Stimulated activated CD4-positive, alpha-beta T cell treated with anti-CD3 and anti-CD28 coated beads, Interleukin-15, amount 100 ng/mL, for 24 hours (primary cell): ENCODE data around the gene SPOP.

Experiments
- DNase-seq: peaks from one replicate; pipeline ENCODE4 v3.0.0-alpha.2; 2020

SPOP gene

GRCh38 chr17:49612726-49613125, 65.2 kb downstream of the SPOP start:
- DNase-seq, result no peak

DNA sequence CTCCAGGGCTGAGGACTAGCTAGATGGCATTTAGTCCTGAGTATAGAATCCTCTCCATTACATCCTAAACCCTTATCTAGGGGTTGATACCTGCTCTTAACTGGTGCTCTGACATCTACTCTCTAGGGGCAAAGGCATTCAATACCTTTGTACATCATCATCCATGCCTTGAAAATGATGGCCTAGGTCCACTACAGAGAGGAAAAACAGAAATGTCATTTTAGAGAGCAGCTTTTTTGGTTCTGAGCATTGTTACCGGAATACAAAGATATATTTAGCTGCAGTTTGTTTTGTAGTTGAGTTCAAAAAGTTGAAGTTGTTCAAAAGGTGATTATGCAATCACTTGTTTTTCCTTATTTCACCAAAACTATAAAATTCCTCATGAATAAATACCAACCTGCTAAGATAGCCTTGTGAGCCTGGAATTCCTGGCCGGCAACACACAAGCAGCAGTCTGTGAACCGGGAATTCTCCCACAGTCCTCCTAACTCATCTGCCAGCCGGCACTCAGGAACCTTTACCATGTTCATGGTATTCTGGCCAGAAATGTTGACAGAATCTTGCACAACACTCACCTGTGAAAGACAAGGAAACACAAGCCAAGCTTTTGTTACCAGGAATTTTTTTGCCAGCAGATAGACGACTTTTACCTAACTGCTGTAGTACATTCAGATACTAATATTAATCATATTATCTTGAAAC, 66.9 kb downstream of the SPOP start:
- no peak for DNase-seq

- no peak for DNase-seq
Observed at GRCh38 chr17:49604314-49604869, 73.5 kb downstream of the SPOP start.

- no peak for DNase-seq
Observed at GRCh38 chr17:49603720-49604119, 74.2 kb downstream of the SPOP start.

- DNase-seq, result no peak
Observed at GRCh38 chr17:49603238-49603637, 74.7 kb downstream of the SPOP start.

- DNase-seq, result no peak
Observed at GRCh38 chr17:49602783-49603182, 75.1 kb downstream of the SPOP start.

GRCh38 chr17:49600949-49601348, 76.9 kb downstream of the SPOP start:
- no peak for DNase-seq

- no peak for DNase-seq
Observed at GRCh38 chr17:49598918-49599317, 79.0 kb downstream of the SPOP start.

- no peak for DNase-seq
Observed at GRCh38 chr17:49597928-49598655, 79.8 kb downstream of the SPOP start.

GRCh38 chr17:49597436-49597835, 80.5 kb downstream of the SPOP start:
- DNase-seq, result no peak

DNA sequence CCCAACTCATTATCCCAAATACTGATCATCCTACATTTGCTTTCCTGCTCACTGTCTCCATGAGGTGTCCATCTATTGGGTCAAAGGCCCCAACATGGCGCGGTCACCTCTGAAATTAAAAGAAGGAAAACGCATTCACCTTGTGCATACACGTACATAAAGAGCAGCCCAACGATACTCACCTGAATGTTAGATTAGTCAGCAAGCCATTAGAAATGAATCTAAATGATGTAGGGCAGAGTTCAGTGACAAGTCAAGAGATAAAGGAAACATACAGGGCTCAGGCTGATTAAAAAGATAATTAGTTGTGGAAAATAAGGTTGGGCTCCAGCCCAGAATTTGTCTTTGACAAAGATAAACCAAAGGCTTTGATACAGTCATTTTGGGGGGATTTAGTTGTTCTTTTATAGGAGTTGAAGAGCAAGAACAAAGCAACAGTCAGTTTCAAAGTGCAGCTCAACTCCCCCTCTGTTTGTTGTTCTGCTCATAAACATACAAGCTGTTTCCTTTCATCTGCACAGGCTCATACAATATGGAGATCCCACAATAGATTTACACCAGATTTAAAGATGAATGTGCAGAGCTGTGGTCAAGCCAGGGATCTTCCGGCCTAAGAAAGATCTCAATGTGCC, 81.2 kb downstream of the SPOP start:
- DNase-seq, result no peak

DNA sequence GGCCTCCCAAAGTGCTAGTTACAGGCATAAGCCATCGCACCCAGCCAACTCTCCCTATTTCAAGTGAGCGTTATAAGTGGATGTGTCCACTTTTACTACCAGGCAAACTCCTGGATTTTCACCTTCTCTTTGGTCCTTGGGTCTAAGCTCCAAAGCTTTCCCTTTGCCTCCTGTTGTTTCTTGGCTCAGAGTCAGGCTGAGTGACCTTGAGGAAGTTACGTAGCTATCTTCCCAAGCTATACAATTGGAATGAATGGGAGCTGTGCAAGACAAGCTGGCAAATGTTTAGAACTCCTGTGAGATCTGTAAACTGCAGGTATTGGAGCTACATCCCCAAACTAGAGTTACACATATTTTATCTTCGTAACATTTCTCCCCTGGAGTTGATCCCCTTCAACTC, 81.9 kb downstream of the SPOP start:
- DNase-seq, result no peak

DNA sequence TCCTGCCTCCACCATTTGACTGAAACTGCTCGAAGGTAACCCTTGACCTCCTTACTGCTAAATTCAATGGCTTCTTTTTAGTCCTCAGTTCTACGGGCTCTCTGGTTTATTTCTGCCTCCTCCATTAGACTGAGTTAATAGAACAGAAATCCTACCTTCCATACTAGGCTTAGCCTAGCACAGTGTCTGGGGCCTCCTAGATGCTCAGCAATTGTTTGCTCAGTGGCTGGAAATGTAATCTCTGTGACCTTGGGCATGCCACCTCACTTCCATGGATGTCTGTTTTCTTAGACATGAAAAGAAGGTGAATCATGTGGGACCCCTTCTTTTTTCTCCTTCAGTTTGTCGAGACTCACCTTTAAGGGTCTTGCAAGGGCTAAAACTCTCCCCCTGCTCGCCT, 82.6 kb downstream of the SPOP start:
- no peak for DNase-seq

GRCh38 chr17:49592263-49592662, 85.6 kb downstream of the SPOP start:
- DNase-seq, result no peak

DNA sequence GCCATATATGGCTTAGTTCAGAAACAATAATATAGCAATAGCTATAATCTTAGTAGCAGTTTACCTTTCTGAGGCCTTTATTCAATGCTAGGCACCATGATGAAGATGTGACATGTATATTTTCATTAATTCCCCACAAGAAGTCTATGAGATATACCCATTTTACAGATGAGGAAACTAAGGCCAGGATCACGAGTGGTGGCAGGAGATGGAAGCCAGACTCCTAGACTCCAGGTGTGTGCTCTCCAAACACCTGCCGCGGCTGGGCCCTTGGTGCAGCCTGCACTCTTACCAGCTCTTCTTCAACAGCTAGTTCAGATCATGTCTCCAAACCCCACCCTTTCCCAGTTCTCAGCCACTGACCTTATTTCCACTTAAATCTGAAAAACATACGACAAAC, 87.0 kb downstream of the SPOP start:
- no peak for DNase-seq

GRCh38 chr17:49589577-49589927, 88.3 kb downstream of the SPOP start:
- DNase-seq, result no peak

- DNase-seq, result no peak
Observed at GRCh38 chr17:49588726-49589576, 88.9 kb downstream of the SPOP start.

GRCh38 chr17:49588312-49588711, 89.6 kb downstream of the SPOP start:
- no peak for DNase-seq

- DNase-seq, result no peak
Observed at GRCh38 chr17:49587366-49588073, 90.4 kb downstream of the SPOP start.

- DNase-seq, result no peak
Observed at GRCh38 chr17:49585422-49586027, 92.4 kb downstream of the SPOP start.

- no peak for DNase-seq
Observed at GRCh38 chr17:49583889-49584288, 94.0 kb downstream of the SPOP start.

- no peak for DNase-seq
Observed at GRCh38 chr17:49583226-49583625, 94.7 kb downstream of the SPOP start.
